HG02884 (cell line): ENCODE results near the gene GATAD2B.
"Not testable (repeated sequence)": the region's sequence is repeated elsewhere in the genome, so short reads cannot be mapped to it uniquely, and the experiment has no call there.

Source experiments
- ATAC-seq: cut with Tn5 transposase; IDR thresholded peaks from one replicate; pipeline ENCODE4 v1.9.1; 2021; ENCODE audit warnings: mild to moderate bottlenecking, moderate library complexity; ENCODE audit not compliant: unreplicated experiment

Gene GATAD2B

GRCh38 chr1:153783233-153784190 lies 139.3 kb downstream of the GATAD2B start:
- peak; percentile 87 for ATAC-seq

GRCh38 chr1:153782648-153783047 lies 140.1 kb downstream of the GATAD2B start:
- not testable (repeated sequence) for ATAC-seq

DNA sequence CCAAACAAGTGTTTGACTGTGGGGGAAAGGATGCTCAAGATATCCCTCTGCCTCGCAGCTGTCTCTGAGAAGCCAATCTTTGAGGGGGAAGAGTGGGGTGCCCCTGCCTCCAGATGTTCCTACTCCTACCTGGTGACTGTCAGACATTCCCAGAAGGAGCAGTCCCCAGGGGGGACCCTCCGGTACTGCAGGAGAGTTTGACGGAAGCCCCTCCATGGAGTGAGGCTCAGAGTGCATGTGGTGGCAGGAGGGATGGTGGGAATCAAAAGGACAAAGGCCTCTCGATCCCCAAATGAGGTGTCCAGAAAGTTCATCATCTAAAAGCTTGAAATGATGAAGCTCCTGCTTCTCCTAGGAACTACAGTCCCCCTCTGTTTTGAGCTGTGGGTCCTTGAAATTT lies 142.2 kb downstream of the GATAD2B start:
- ATAC-seq = no peak

GRCh38 chr1:153779781-153780541 lies 142.8 kb downstream of the GATAD2B start:
- no peak for ATAC-seq

DNA sequence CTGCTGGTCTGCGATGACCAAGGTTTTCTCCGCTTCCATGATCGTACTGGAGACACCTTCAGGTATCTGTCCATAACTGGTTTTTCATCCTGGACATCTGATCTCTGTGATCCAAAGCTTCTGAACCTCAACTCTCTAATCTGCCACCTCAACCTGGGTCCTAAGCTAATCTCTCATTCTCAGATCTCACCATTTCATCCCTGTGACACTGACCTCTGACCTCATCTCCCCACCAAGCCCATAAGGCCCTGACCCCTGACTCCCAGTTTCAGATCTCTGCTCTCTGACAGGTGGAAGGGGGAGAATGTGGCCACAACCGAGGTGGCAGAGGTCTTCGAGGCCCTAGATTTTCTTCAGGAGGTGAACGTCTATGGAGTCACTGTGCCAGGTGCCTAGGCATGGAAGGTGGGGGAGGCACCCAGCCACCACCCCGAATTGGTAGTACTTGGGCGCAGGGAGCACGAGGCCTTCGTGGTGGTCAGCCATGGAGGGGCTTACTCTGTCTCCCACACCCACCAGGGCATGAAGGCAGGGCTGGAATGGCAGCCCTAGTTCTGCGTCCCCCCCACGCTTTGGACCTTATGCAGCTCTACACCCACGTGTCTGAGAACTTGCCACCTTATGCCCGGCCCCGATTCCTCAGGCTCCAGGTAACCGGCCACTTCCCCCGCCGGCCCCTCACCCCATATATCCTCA lies 143.8 kb downstream of the GATAD2B start:
- ATAC-seq = no peak

- no peak for ATAC-seq
Measured at GRCh38 chr1:153778051-153778823, 144.5 kb downstream of the GATAD2B start.

DNA sequence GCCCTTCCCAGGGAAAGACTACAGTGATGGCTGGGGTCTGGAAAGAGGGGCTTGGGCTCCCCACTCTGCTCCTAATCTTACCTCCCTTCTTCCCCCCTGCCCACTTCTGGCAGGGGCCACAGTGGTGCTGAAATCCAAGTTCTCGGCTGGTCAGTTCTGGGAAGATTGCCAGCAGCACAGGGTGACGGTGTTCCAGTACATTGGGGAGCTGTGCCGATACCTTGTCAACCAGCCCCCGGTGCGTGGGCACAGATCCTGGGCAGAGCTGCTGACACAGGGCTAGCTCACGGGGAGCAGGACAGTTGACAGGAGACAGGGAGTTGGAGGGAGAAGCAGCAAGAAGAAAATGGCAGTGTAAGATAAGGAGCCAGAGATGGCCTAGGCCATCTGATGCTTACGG lies 145.1 kb downstream of the GATAD2B start:
- ATAC-seq = no peak

- ATAC-seq = no peak
Measured at GRCh38 chr1:153776845-153777370, 145.9 kb downstream of the GATAD2B start.

DNA sequence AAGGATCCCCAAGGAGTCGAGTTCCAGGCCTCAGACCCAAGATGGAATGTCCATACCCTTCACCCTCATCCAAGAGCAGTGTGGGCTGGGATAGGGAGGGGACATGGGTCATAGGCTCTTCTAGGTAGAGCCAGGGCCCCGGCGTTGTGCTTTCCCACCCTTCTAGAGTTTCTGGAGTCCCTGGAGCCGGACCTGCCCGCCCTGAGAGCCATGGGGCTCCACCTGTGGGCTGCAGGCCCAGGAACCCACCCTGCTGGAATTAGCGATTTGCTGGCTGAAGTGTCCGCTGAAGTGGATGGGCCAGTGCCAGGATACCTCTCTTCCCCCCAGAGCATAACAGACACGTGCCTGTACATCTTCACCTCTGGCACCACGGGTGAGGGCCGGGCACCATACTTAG lies 146.4 kb downstream of the GATAD2B start:
- ATAC-seq = no peak

DNA sequence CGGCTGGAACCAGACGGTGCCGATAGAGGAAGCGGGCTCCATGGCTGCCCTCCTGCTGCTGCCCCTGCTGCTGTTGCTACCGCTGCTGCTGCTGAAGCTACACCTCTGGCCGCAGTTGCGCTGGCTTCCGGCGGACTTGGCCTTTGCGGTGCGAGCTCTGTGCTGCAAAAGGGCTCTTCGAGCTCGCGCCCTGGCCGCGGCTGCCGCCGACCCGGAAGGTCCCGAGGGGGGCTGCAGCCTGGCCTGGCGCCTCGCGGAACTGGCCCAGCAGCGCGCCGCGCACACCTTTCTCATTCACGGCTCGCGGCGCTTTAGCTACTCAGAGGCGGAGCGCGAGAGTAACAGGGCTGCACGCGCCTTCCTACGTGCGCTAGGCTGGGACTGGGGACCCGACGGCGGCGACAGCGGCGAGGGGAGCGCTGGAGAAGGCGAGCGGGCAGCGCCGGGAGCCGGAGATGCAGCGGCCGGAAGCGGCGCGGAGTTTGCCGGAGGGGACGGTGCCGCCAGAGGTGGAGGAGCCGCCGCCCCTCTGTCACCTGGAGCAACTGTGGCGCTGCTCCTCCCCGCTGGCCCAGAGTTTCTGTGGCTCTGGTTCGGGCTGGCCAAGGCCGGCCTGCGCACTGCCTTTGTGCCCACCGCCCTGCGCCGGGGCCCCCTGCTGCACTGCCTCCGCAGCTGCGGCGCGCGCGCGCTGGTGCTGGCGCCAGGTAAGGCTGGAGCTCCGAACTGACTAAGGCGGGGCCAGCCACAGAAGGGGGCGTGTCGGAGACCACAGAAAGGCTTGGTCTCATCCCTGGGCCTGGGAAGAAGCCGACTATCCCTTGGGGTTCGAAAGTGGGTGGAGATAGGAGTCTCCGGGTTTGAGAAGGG lies 147.1 kb downstream of the GATAD2B start:
- no peak for ATAC-seq

GRCh38 chr1:153774780-153775457 lies 147.9 kb downstream of the GATAD2B start, which contains the start of gene SLC27A3:
TSS of gene SLC27A3 (plus strand) at chr1:153775407. CDS start at chr1:153775498, 91 bp downstream.
- ATAC-seq = no peak

DNA sequence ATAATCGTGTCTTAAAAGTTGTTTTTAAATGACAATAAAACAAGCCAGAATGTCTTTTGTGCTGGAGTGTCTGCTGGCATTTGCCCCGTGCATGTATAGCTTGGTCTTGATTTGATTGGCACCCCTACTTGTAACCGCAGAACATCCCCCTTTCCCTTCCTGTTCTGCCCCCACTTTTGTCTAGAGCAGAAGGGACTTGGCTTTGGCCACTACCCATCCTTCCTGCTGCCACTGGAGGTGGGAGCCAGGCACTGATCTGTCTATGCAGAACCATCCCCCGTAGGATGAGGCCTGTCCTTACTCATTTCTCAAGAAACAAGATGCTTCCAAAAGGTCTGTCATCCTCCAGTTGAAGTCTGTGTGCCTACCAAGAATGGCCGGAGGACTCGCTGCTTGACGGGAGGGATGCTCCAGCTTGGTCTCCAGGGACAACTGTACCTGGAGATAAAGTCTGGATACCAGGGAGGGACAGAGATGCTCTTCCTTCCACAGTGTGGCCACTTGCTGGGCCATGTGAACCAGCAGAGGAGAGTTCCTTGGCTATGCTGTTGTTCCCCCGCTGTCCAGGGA lies 148.7 kb downstream of the GATAD2B start:
- ATAC-seq = no peak

GRCh38 chr1:153773096-153773921 lies 149.5 kb downstream of the GATAD2B start:
- ATAC-seq = no peak

DNA sequence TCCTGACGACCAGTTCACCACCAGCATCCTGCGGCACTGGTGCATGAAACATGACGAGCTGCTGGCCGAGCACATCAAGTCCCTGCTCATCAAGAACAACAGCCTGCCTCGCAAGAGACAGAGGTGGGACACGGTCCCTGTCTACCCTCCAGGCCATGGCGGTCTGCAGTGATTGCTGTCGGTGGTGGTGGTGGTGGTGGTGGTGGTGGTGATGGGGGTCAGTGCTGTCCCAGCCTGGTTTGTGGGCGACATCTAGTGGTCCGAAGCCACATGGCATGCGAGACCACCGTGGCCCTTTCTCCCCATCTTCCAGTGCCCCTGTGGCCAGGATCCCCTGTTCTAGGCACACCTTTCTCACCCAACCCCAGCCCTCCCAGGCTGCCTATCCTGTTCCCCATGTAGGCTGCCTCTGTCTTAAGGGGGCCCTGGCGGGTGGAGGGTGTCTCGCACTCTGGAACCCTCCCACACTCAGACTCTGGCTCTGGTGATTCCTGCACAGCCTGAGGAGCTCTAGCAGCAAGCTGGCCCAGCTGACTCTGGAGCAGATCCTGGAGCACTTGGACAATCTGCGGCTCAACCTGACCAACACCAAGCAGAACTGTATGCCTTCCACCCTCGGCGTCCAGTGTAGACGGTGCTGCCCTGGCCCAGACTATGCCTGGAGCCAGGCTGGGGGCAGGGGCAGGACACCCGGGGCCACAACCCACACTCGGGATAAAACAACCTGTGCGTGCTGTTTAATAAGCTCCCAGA lies 150.8 kb downstream of the GATAD2B start:
- ATAC-seq = no peak

DNA sequence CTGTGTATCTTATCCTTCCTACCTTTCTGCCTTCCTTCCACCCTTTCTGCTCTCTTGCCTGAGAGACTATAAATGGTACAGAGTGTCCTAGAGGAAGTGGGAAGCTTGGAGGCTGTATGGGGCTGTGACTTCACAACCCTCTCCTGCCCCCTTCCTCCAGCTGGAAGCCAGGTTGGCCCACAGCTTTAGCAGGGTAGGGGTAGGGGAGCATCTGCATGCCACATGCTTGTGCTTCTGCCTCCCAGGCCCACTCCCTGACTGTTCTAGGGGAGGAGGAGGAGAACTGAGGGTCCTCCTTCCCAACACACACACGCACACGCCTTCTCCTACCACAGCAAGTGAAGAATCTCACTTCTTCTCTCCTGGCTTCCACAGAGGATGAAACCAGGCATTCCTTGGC lies 151.5 kb downstream of the GATAD2B start:
- no peak for ATAC-seq

DNA sequence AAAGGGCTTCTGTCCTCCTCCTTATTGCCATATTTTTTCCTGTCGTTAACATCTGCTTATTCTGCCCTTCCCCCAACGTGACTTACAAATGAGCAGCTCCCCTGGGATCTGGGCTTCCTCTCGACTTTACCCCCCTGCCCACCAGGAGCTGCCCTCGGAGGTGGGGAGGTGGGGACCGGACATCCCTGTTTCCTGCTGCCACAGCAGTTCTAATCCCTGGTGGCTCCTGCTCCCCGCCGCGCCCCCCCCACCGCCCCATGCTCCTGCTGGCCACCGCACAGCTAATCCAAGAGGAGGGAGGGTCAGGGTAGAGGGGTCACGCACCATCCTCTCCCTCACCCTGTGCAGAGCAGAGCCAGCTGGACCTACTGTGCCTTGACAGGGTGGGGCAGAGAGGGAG lies 152.0 kb downstream of the GATAD2B start:
- no peak for ATAC-seq

DNA sequence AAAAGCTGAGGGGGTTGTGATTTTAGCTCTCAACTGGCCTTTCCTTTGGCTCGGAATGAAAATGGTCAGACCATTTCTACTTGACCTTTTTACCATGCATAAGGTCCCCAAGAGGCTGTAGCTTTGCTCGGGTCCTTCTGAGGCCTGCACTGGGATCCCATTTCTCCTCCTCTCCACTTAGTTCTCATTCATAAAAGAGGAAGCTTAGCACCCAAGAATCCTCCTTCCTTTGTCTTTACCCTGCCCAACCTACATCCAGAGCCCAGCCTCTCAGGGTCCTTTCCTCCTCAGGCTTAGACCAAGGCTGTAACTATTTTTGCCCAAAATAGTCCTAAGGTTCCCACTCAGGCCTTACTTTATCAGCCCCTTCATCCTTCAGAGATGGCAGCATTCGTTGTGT lies 153.6 kb downstream of the GATAD2B start:
- no peak for ATAC-seq
